HK-2 (cell line): Measurements from ENCODE around the gene SMOC1.

Experiments
- DNase-seq: peaks from one replicate; pipeline ENCODE4 v3.0.0-alpha.2; 2018; ENCODE audit not compliant: unreplicated experiment

Gene SMOC1

GRCh38 chr14:69863083-69863482 is 16.1 kb upstream of the SMOC1 start:
- no peak for DNase-seq

- no peak for DNase-seq
These were observed 13.4 kb upstream of the SMOC1 start for GRCh38 chr14:69865701-69866365.

- DNase-seq, result no peak
These were observed 10.8 kb upstream of the SMOC1 start for GRCh38 chr14:69868363-69868963.

GRCh38 chr14:69870613-69871012 is 8.6 kb upstream of the SMOC1 start:
- no peak for DNase-seq

- DNase-seq, result no peak
These were observed 5.1 kb upstream of the SMOC1 start for GRCh38 chr14:69873877-69874780.

- DNase-seq, result no peak
These were observed 2.9 kb upstream of the SMOC1 start for GRCh38 chr14:69876221-69876847.

- DNase-seq, result no peak
These were observed 2.3 kb upstream of the SMOC1 start for GRCh38 chr14:69876848-69877306.

GRCh38 chr14:69877492-69877891 is 1.7 kb upstream of the SMOC1 start:
- DNase-seq, result no peak

GRCh38 chr14:69878251-69878650 is 965 bp upstream of the SMOC1 start:
- no peak for DNase-seq

- no peak for DNase-seq
These were observed 850 bp downstream of the SMOC1 start for GRCh38 chr14:69880044-69880487.

GRCh38 chr14:69880893-69881292 is 1.7 kb downstream of the SMOC1 start:
- no peak for DNase-seq

- DNase-seq, result no peak
These were observed 3.1 kb downstream of the SMOC1 start for GRCh38 chr14:69882116-69882864.

- DNase-seq, result no peak
These were observed 3.7 kb downstream of the SMOC1 start for GRCh38 chr14:69882915-69883314.

GRCh38 chr14:69886453-69887242 is 7.4 kb downstream of the SMOC1 start:
- no peak for DNase-seq

- DNase-seq, result no peak
These were observed 8.8 kb downstream of the SMOC1 start for GRCh38 chr14:69887740-69888657.

- no peak for DNase-seq
These were observed 12.2 kb downstream of the SMOC1 start for GRCh38 chr14:69891422-69891821.

- DNase-seq, result no peak
These were observed 15.9 kb downstream of the SMOC1 start for GRCh38 chr14:69895109-69895508.

GRCh38 chr14:69896080-69896479 is 16.9 kb downstream of the SMOC1 start:
- no peak for DNase-seq

- DNase-seq, result no peak
These were observed 17.8 kb downstream of the SMOC1 start for GRCh38 chr14:69896972-69897371.
